BLaER1 treated with 17β-estradiol and CSF1 and Interleukin-3, amounts not matched to agents 10 nM and 100 nM (cell line): ENCODE data around the gene RLN2.
"Not testable (repeated sequence)": the region's sequence is repeated elsewhere in the genome, so short reads cannot be mapped to it uniquely, and the experiment has no call there.

Source experiments
- H3K27ac ChIP-seq, 11 experiments: shearing (Covaris generic); formaldehyde crosslinking; 2 replicates each; pipeline ENCODE4 v1.8.1; 2022
- H3K27me3 ChIP-seq, 11 experiments: shearing (Covaris generic); formaldehyde crosslinking; 2 replicates each; pipeline ENCODE4 v1.8.1; 2022
- H3K36me3 ChIP-seq, 11 experiments: shearing (Covaris generic); formaldehyde crosslinking; 2 replicates each; pipeline ENCODE4 v1.8.1; 2022
- H3K4me1 ChIP-seq, 10 experiments: shearing (Covaris generic); formaldehyde crosslinking; 2 replicates each; pipeline ENCODE4 v1.8.1; 2022
- H3K4me2 ChIP-seq, 11 experiments: shearing (Covaris generic); formaldehyde crosslinking; 2 replicates each; pipeline ENCODE4 v1.8.1; 2022
- H3K4me3 ChIP-seq, 10 experiments: shearing (Covaris generic); formaldehyde crosslinking; 2 replicates each; pipeline ENCODE4 v1.8.1; 2022
- H3K9ac ChIP-seq, 11 experiments: shearing (Covaris generic); formaldehyde crosslinking; 2 replicates each; pipeline ENCODE4 v1.8.1; 2022
- H3K9me3 ChIP-seq, 11 experiments: shearing (Covaris generic); formaldehyde crosslinking; replicated peaks in 1 of 11; 2 replicates each; pipeline ENCODE4 v1.8.1; 2022
- H4K20me1 ChIP-seq, 11 experiments: shearing (Covaris generic); formaldehyde crosslinking; 2 replicates each; pipeline ENCODE4 v1.8.1; 2022
- Cebpa-rat ChIP-seq, 11 experiments: shearing (Covaris generic); IDR thresholded peaks; 2 replicates each; pipeline ENCODE4 v1.8.1; 2022

Gene RLN2

GRCh38 chr9:5321058-5321457 lies 16.5 kb upstream of the RLN2 start:
- H4K20me1 ChIP-seq, result no peaks in the 10 kb centered on the region
- no peak overlapping the region for H3K27ac ChIP-seq
- TF ChIP-seq Cebpa-rat (IDR thresholded peaks at IDR 0.05), result no peak
- H3K4me1 ChIP-seq, result peaks cover 0 to 9% (median 3%) of the 10 kb centered on the region in 10 experiments; a peak in 13 of 20 replicates
- H3K4me3 ChIP-seq, result no peak overlapping the region
- peaks cover 5 to 8% (median 5%) of the 10 kb centered on the region in 11 experiments; a peak in 16 of 22 replicates for H3K9me3 ChIP-seq
- no peak overlapping the region for H3K9ac ChIP-seq
- H3K27me3 ChIP-seq, result no peaks in the 10 kb centered on the region
- peak overlapping the region in 2 of 11 experiments; percentile 12 to 38; a peak in 2 of 22 replicates for H3K4me2 ChIP-seq
- no peaks in the 10 kb centered on the region for H3K36me3 ChIP-seq

- H3K9ac ChIP-seq, H4K20me1 ChIP-seq, H3K27ac ChIP-seq, H3K27me3 ChIP-seq, H3K4me2 ChIP-seq, H3K4me3 ChIP-seq, H3K36me3 ChIP-seq, H3K4me1 ChIP-seq: not testable (repeated sequence)
- peaks cover 29 to 32% (median 30%) of the 10 kb centered on the region in 11 experiments for H3K9me3 ChIP-seq
Observed at GRCh38 chr9:5316406-5316805, 11.9 kb upstream of the RLN2 start.

GRCh38 chr9:5315187-5315923 lies 10.8 kb upstream of the RLN2 start:
- H3K4me1 ChIP-seq, result peaks cover 0 to 7% (median 0%) of the 10 kb centered on the region in 10 experiments; a peak in 6 of 20 replicates
- no peaks in the 10 kb centered on the region for H4K20me1 ChIP-seq
- H3K4me3 ChIP-seq, result no peak overlapping the region
- no peak overlapping the region for H3K9ac ChIP-seq
- no peak for TF ChIP-seq Cebpa-rat (IDR thresholded peaks at IDR 0.05)
- H3K4me2 ChIP-seq, result no peak overlapping the region
- H3K9me3 ChIP-seq, result peaks cover 29 to 32% (median 30%) of the 10 kb centered on the region in 11 experiments
- H3K27ac ChIP-seq, result no peak overlapping the region
- H3K36me3 ChIP-seq, result 0 out of 22 replicates have a peak, but pooled peaks cover 0 to 4% (median 0%) of the 10 kb centered on the region in 11 experiments
- no peaks in the 10 kb centered on the region for H3K27me3 ChIP-seq

- no peak overlapping the region for H3K27ac ChIP-seq
- TF ChIP-seq Cebpa-rat (IDR thresholded peaks at IDR 0.05), result no peak
- 0 out of 22 replicates have a peak, but pooled peaks cover 0 to 4% (median 0%) of the 10 kb centered on the region in 11 experiments for H3K36me3 ChIP-seq
- H3K27me3 ChIP-seq, result no peaks in the 10 kb centered on the region
- H3K9ac ChIP-seq, result no peak overlapping the region
- H3K4me3 ChIP-seq, result no peak overlapping the region
- H4K20me1 ChIP-seq, result no peaks in the 10 kb centered on the region
- H3K9me3 ChIP-seq, result peaks cover 22 to 24% (median 23%) of the 10 kb centered on the region in 11 experiments
- peaks cover 0 to 7% (median 0%) of the 10 kb centered on the region in 10 experiments; a peak in 6 of 20 replicates for H3K4me1 ChIP-seq
- H3K4me2 ChIP-seq, result no peak overlapping the region
Observed at GRCh38 chr9:5310851-5311250, 6.3 kb upstream of the RLN2 start.

- no peaks in the 10 kb centered on the region for H4K20me1 ChIP-seq
- H3K27ac ChIP-seq, result no peak overlapping the region
- H3K27me3 ChIP-seq, result no peaks in the 10 kb centered on the region; a peak in 1 of 22 replicates
- no peak overlapping the region for H3K4me2 ChIP-seq
- H3K9ac ChIP-seq, result no peak overlapping the region
- no peak overlapping the region for H3K4me3 ChIP-seq
- H3K9me3 ChIP-seq, result peaks cover 0 to 6% (median 4%) of the 10 kb centered on the region in 11 experiments; a peak in 7 of 22 replicates
- no peaks in the 10 kb centered on the region for H3K36me3 ChIP-seq
- no peak for TF ChIP-seq Cebpa-rat (IDR thresholded peaks at IDR 0.05)
- peaks cover 0 to 12% (median 5%) of the 10 kb centered on the region in 10 experiments; a peak in 12 of 20 replicates for H3K4me1 ChIP-seq
Observed at GRCh38 chr9:5305741-5306140, 1.2 kb upstream of the RLN2 start.

GRCh38 chr9:5301544-5301943 lies 3.0 kb downstream of the RLN2 start:
- Histone ChIP-seq H3K36me3 (no peaks in the 10 kb centered on the region), H3K4me3 (no peak overlapping the region), H3K9ac (no peak overlapping the region), H3K27me3 (no peaks in the 10 kb centered on the region; a peak in 1 of 22 replicates), H3K4me1 (peaks cover 0 to 12% (median 5%) of the 10 kb centered on the region in 10 experiments; a peak in 12 of 20 replicates), H4K20me1 (no peaks in the 10 kb centered on the region), H3K27ac (no peak overlapping the region), H3K9me3 (peaks cover 0 to 10% (median 4%) of the 10 kb centered on the region in 11 experiments; a peak in 9 of 22 replicates), H3K4me2 (peak overlapping the region in 9 of 11 experiments; percentile 15 to 61 (median 47); a peak in 12 of 22 replicates)
- TF ChIP-seq Cebpa-rat (IDR thresholded peaks at IDR 0.05), result no peak

GRCh38 chr9:5292141-5292540 lies 12.4 kb downstream of the RLN2 start:
- Histone ChIP-seq H3K4me1 (no peaks in the 10 kb centered on the region), H3K9me3 (peaks cover 6 to 26% (median 8%) of the 10 kb centered on the region in 11 experiments; a peak in 13 of 22 replicates), H3K9ac (no peak overlapping the region), H3K4me3 (no peak overlapping the region), H3K27me3 (no peaks in the 10 kb centered on the region), H3K4me2 (no peak overlapping the region), H4K20me1 (no peaks in the 10 kb centered on the region), H3K36me3 (no peaks in the 10 kb centered on the region), H3K27ac (no peak overlapping the region)
- TF ChIP-seq Cebpa-rat (IDR thresholded peaks at IDR 0.05), result no peak

- no peaks in the 10 kb centered on the region for H3K4me1 ChIP-seq
- no peak overlapping the region for H3K27ac ChIP-seq
- H3K9ac ChIP-seq, result no peak overlapping the region
- H3K27me3 ChIP-seq, result no peaks in the 10 kb centered on the region
- H3K9me3 ChIP-seq, result peaks cover 0 to 12% (median 2%) of the 10 kb centered on the region in 11 experiments; a peak in 11 of 22 replicates
- H3K4me2 ChIP-seq, result no peak overlapping the region
- no peak overlapping the region for H3K4me3 ChIP-seq
- no peak for TF ChIP-seq Cebpa-rat (IDR thresholded peaks at IDR 0.05)
- no peaks in the 10 kb centered on the region for H3K36me3 ChIP-seq
- no peaks in the 10 kb centered on the region for H4K20me1 ChIP-seq
Observed at GRCh38 chr9:5288591-5288990, 15.9 kb downstream of the RLN2 start.

GRCh38 chr9:5286262-5286661 lies 18.3 kb downstream of the RLN2 start:
- Histone ChIP-seq H3K27ac (no peak overlapping the region), H3K9me3 (peaks cover 0 to under 1% (median 0%) of the 10 kb centered on the region in 11 experiments; a peak in 2 of 22 replicates), H3K4me1 (no peaks in the 10 kb centered on the region), H3K9ac (no peak overlapping the region), H3K4me3 (no peak overlapping the region), H3K4me2 (no peak overlapping the region), H3K36me3 (no peaks in the 10 kb centered on the region), H4K20me1 (no peaks in the 10 kb centered on the region), H3K27me3 (no peaks in the 10 kb centered on the region)
- TF ChIP-seq Cebpa-rat (IDR thresholded peaks at IDR 0.05), result no peak
